HG03139 (cell line): Measurements from ENCODE around the gene DICER1.

Experiments
- ATAC-seq: cut with Tn5 transposase; IDR thresholded peaks from one replicate; pipeline ENCODE4 v1.9.1; 2021; ENCODE audit not compliant: unreplicated experiment

DICER1 gene

DNA sequence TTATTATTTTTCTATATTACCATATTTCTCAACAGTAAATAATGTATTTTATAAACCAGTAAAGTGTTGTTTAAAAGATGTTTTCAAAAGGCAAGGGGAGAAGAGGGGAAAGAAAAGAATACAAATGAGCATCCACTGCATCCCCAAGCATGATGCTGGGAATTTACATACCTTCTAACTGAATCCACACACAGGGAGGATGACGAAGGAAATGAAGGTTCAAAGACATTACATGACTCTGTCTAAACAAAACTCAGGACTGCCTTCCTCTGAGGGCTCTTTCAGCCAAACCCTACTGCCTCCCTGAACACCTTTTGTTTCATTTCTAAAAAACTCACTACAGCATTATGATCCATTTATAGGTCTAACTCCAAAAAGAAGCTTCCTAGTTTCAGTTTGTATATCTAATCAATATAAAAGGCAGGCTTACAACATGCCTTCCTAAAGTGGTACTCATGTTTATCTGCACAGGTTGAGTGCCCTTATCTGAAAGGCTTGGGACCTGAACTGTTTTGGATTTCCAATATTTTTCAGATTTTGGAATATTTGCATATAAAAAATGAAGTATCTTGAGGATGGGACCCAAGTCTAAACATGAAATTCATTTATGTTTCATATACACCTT, 30.3 kb downstream of the DICER1 start:
- no peak for ATAC-seq

DNA sequence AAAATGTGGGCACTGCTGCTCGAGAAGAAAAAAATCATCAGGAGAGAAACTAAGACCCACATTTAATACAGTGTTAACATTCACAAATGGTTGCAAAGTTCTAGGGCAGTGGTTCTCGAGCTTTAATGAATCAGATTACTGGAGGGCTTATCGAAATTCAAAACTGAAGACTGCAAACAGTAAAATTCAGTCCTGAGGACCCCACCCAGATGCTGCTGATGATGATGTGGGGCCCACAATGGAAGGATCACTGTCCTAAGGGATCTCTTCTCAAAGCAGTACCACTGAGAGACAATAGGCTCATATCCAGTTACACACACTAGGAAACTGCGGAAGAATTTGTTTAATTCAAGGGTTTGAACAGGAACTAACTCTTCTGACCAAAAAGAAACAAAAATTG, 31.4 kb downstream of the DICER1 start:
- ATAC-seq, result no peak

DNA sequence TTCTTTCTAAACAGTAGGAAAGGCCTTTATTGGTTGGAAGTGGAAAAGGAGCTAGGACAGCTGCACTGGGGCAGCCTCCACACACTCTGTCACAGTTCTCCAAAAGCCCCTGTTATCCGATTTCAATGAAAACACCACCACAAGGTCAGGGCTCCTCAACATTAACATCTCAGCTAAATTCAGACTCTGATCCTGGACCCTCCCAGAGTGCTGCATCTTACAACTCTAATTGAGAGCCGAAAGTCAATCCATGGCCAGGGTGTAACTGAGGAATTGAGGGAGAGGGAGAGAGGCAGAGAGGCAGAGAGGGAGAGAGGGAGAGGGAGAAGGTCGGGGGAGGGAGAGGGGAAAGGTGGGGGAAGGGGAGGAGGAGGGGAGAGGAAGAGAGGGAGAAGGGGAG, 32.1 kb downstream of the DICER1 start:
- no peak for ATAC-seq

DNA sequence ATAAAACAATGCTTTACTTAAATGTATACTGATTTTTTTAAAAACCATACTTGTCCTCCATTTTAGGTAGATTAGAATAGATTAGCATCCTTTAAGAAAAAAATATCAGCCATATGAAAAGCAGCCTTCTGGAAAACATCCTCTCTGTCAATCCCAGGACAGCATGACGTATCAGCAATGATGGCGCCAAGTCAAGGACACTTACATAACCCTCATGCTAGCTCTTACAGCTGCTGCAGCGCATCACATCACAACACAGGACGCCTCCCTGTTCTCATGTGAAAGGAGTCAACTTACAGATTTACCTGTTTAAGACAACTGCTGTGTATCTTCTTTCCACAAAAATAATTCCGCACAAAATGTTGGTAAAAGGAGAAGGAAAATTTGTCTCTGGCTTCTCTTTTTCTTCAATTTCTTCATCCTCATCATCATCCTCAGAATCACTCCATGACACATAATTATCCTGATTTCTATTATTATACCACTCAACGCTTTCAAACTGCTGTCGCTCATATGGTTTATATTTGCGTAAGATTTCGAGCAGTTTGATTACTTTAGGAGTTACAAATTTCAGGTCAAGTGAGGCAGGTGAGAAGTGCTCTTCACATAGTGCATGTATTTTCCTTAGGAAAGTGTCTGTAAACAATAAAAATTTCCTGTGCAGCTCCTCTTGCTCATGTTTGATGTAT, 33.3 kb downstream of the DICER1 start:
- ATAC-seq, result no peak

DNA sequence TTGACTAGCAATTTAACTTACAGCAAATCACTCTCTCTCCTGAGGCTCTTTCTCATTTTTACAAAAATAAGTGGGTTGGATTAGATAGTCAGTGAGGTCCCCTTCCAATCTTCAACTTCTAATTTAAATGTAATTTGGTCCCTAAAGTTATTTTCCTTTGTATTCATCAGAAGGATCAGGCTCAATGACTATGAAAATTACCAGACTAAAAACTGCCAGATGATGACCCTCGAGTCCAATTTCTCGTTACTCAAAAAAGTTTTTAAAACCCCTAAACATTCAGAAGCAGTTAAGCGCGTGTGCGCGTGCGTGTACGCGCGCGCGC, 34.7 kb downstream of the DICER1 start:
- ATAC-seq, result no peak

DNA sequence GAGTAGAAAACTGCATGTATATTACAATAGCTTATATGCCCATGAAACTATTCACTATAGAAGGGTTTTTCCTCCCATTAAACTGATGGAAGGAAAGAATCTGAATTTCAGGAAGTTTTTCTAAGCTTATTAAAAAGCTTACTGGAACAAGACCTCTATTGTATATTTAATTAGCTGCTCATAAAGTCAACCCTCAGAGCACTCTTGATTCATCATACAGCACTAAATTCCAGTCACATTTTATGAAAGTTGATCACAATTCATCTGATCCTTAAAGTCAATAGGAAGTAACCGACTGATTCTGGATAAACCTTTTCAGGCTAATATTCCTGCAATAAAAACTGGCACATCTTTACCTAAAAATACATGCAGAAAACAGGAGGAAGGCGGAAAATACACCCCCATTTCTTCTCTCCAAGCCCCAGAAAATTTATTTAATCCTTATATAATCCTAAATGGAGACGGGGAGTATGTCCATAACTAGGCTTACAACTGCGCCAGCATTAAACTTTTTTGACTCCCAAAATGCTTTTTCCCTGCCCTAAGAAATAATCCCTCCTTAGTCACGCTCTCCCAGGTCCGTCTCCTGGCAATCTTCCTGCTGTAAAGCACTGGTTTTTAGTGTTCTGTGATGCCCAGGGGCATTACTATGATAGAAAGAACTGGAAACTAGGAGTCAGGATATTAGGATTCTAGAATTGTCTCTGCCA, 35.3 kb downstream of the DICER1 start:
- ATAC-seq, result no peak

DNA sequence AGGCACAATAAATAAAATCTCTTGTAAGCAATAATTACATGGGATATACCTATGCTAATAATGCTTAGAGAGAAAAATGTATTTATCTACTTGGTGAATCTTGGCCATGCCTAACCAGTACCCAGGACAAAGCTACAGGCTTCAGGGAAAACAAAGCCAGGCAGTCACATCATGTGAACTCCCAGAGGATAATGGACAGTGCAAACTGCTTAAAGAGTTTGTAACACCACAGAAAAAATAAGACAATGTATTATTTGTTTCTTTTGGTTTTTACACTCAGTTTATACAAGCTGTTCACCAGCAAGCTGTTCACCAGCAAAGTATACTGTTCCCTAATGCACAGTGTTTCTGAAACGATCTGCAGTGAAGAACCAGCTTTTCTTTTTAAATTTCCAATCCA, 38.0 kb downstream of the DICER1 start:
- no peak for ATAC-seq

DNA sequence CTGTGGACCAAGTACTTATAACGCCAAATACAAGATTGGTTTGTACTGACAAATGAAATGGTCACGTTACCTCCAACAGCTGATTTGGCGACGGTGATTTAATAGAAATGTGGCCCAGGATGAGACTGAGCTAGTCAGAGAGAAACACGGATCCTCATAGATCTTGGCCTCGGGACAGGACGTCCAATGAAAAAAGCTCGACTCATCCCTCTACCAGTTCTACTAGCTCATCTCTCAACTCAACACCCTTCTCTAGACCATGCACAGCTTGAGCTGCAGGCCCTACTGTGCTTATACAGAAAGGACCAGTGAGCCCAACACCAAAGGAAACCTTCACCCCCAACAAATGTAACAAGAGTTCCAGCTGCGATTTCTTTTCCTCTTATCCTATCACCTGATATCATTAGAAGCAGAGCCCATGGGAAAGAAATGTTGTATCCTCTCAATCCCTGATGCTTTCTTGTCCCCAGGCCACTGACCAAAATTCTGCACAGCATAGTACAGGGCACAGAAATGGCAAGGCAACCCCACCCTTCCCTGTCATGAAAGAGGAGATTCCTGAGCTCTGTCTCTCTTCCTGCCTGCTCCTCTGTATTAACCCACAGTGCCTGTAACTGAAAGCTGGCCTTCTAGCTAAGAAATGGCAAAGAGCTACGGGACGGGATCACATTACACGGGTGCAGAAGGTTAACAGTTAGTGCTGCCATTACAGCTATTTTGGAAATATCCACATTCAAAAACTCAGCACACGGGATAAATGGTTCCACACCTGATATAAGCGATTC, 39.2 kb downstream of the DICER1 start:
- ATAC-seq, result no peak

DNA sequence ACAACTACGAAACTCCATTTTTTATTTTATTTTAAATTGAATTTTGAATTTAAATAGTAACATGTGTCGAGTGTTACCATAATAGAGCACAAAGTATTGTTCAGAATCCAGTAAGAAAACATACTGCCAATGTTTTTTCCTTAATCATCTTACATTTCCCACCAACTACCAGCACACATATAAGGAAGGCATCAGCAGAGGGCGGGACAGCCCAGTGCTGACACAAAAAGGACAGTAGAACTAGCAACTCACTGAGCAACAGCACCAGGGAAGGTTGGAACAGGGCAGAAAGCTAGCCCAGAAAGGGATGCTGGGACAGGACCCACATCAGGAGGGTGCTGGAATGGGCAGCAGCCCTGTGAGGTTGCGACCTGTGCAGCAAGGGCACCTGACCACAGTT, 43.9 kb downstream of the DICER1 start:
- no peak for ATAC-seq

DNA sequence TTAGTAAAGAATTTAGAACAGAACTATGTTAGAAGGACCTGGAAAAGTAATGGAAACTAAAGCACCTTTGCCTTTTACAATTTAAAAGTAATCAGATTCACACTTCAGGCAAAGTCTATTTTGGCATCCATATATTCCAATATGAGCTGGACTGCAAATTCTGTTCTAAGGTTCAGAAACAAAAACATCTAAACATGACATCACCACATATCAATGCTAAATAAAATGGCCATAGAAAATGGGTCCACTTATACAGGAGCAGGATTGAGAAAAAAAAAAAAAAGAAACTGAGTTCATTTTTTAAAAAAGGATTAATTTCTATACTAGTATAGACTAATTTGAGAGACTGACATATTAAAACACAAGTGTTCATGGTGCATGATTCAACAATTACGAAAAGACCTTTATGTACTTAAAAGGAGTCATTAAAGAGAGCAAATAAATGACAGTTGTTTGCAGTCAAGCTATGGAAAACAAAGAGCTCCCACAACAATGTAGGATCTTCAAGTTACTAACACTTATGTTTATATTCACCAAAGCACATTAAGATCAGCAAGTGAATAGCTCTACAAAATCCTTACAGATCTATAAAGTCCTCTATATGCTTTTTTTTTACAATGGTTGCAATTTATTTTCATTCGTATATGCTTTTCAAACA, 45.7 kb downstream of the DICER1 start:
- ATAC-seq, result no peak

DNA sequence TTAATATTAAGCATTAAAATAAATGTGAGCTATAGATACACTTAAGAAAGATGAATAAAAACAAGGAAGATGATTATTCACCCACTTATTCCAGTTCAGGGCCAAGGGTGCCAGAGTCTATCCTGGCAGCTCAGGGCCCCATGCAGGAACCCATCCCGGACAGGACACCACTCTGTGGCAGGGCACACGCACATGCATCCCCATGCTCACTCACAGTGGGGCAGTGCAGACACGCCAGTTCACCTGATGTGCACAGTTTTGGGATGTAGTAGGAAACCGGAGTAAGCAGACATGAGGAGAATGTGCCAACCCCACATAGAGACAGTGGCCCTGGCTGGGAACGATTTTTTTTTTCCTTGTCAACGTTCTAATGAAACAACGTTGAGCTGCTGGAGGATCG, 47.2 kb downstream of the DICER1 start:
- no peak for ATAC-seq

DNA sequence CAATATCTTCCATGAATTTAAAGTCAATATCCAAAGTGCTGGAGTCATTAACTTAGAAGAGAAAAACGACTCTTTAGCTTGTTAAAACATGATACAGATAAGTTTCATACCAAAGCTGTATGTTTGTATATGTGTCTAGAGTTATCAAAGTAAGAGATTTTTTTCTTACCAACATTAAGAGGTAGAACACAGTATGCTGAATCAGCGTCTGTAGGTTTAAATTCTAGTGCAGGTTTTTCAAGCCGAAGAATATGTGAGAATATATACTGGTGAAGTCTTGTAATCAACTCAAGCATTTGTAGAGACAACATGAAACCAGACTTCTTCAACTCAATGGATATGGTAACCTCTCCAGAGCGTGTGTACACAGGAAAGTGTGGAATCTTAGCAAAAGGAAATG, 49.6 kb downstream of the DICER1 start:
- no peak for ATAC-seq

DNA sequence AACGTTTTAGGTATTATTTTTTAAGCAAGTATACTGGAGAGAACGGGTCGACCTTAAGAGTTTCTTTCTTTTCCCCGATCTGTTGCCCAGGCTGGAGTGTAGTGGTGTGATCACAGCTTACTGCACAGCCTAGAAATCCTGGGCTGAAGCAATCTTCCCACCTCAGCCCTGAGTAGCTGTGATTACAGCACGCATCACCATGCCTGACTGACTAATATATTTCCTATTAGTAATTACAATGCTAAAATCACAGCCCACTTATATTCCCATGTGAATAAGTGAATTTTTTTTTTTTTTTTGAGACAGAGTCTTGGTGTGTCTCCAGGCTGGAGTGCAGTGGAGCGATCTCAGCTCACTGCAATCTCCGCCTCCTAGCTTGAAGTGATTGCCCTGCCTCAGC, 50.4 kb downstream of the DICER1 start:
- ATAC-seq, result no peak

DNA sequence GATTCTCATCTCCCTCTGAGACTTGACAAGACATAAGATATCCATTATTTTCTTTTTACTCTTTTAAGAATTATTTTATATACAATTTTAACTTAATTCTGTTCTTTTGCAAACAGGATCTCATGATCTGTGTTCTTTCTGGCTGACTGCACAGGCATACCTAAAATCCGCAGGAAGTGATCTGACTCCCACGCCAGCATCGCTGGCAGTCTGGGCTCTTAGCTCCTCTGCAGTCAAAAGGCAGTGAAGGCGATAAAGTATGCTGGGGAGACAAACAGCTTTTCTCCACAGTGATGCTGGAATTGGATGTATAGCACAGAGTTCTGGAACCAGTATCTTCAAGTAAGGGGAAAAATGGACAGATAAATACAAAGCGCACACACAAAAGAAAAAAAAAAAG, 52.4 kb downstream of the DICER1 start:
- ATAC-seq, result no peak

DNA sequence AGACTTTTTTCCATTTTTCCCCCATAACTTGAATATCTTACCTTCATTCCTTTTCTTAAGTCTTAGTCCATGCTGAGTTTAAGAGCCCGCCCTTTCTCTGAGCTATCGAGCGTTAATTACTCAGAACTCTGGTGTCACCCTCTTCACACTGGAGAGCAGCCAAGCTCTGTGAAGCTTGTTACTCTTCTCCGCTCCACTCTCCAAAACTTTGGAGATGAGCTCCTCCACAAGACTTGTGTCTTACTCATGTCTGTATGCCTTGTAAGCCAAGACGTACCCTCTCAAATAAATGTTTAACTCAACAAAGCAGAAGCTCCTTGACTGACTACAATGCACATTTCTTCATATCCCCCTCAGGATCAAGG, 54.7 kb downstream of the DICER1 start:
- ATAC-seq, result no peak

DNA sequence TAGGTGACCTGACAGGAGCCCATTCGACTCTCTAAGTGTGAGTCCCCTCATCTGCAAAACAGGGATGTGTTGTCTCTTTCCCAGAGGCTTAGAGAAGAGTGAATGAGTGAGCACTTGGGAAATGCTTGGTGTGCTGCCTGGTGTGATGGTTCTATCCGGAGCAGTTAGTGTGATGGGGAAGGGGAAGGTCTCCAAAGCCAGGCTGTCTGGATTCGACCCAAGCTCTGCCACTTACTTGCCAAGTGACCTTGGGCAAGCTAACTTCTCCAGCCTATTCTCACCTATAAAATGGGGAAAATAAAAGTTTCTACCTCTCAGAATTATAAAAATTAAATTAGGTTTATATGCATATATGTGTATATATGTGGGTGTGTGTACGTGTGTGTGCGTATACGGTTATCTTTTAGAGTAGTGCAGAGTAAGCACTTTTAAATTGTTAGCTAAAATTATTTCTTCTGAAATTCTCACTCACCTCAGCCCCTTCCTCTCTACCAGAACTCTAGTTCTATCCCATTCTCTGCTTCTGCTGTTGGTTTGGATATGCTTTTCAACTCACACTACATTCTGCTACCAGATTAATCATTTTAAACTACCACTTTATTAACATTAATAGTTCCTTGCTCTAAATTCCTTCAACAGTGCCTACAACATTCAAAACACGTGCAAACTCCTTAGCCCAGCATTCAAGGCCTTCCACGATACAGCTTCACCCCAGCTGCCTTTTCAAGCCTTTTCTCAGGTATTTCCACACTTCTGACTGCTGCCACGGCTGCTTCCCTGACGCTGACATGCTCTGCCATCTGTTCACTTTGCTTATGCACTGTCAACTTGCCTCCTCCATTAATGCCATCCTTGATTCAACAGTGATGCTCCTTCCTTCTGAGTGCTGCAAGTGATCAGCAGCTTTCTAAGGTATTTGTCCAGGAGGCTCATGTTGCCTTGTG, 55.3 kb downstream of the DICER1 start:
- ATAC-seq, result no peak

DNA sequence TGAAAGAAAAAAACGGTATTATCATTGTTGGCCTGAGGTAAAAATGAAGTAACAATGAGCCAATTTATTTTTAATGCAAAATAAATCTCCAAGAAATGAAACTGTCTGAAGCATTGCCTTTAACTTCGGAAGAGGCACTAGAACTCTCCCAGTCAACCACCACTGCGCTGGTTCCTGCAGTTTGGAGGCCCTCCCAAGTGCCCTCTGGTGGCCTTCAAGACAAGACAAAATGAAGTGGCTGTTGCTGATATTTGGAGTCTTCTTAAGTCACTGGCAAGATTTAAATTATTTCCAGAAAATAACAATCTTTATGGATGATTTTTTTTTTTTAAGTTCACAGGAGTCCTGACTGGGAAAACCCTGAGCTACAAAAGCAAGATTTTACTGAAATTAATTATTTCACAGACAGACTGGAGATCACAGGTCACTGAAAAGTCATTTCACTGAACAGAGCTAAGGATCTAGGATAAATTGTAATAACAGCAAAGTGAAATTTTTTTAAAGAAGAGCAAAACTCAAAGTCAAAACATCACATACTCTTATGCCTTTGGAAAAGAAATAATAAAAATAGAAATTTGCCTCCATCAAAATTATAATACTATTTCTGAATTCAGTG, 58.2 kb downstream of the DICER1 start:
- ATAC-seq, result no peak

DNA sequence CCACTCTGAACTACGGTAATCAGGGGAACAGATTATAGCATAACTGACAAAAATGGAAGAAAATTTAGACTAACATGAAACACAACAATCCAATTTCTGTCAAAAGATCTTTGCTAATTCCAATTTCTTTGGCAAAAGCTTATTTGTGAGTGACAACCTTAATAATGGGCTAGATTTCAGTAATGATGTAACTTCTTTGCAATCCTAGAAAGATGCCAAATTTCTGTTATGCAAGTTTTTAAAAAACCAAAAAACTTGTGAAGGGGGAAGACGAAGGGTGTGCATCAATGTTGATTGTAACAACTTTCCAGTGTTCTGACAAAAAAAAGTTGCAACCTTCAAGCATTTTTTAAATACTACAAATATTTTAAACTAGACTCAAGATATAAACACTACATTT, 59.9 kb downstream of the DICER1 start:
- no peak for ATAC-seq

DNA sequence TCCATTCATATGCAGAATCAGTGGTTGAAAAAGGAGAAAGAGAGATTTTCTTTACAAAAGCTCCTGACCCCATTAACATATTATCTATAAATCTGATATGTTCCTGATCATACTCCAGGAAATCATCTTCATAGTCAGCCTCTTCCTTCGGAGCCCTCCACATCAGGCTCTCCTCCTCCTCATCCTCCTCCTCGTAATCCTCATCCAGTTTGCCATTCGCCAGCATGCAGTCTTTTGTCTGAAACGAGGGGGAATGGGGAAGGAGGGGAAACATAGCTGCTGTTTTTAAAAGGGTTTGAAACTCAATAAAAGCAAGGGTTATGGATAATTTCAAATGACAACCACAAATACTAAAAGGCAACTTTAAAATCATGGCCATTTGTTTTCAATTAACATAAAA, 60.9 kb downstream of the DICER1 start:
- ATAC-seq, result no peak

DNA sequence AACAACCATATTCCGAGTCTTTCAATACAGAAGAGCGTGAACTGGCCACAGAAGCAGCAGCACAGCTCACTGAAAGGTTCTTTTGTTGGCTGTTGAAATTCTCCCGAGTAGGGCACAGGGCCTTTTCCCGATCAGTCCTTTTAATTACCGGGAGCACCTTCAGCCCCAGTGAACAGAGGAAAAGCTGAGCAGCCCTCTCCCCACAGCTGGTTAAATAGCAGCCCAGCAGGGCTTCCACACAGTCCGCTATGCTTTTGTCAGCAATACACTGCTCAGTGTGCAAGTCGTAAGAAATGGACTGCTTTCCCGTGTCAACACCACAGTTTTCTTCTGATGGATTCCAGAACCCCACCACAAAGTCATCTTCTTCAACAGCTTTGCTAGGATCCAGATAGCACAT, 61.3 kb downstream of the DICER1 start:
- no peak for ATAC-seq
